G401 (cell line): ENCODE results near the gene CEP68. TPM values are rescaled to one million over a fixed set of nuclear protein-coding genes. Genes with fewer than 3 reads are reported as not detected.
"Not testable (repeated sequence)": the region's sequence is repeated elsewhere in the genome, so short reads cannot be mapped to it uniquely, and the experiment has no call there.

Experiments used
- DNase-seq: peaks from one replicate; pipeline ENCODE4 v3.0.0-alpha.2; 2015; ENCODE audit warnings: low spot score
- in situ Hi-C: cut with HindIII; loops from 2 replicates; pipeline ENCODE4 v1.10.0; 2016; ENCODE audit warnings: low sequenced_read_pairs, mixed read lengths
- total RNA-seq: library from RNA; depleted of rRNA; stranded (reverse); fragments of >200 nt; shearing (Covaris generic); gene quantifications from 2 replicates; pipeline ENCODE4 v1.2.3, GENCODE V29; 2014

The CEP68 gene
- total RNA-seq, 1 experiment from 2014 or later = 12.6 TPM

DNA sequence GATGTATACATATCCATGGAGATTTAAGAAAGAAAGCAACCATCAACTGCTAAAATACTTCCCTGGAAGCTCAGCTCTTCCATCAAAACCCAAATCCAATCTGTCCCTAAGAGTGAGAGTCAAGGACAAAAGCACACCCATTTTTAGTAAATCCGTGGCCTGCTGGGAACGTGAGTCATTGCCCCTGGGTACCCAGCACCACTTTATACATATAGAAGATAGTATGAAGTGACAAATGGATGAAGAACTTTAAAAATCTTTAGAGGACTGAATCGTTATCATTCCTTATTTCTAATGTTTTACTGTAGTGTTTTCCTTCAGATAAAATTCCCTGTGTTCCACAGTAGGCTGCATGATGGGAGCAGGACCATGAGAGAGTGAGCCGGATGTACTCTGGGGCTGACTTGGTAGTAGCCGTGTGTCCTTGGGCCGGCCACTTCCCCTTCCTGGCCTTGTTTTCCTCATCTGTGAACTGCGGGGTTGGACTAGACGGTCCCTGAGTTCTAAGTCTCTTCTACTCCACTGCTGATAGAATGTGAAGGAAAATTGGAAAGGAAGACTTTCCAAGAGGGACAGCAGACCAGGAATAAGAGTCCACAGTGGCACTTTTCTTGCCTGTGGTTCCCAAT lies 28.5 kb upstream of the CEP68 start:
- in situ Hi-C loops = no loop called here
- DNase-seq = no peak

DNA sequence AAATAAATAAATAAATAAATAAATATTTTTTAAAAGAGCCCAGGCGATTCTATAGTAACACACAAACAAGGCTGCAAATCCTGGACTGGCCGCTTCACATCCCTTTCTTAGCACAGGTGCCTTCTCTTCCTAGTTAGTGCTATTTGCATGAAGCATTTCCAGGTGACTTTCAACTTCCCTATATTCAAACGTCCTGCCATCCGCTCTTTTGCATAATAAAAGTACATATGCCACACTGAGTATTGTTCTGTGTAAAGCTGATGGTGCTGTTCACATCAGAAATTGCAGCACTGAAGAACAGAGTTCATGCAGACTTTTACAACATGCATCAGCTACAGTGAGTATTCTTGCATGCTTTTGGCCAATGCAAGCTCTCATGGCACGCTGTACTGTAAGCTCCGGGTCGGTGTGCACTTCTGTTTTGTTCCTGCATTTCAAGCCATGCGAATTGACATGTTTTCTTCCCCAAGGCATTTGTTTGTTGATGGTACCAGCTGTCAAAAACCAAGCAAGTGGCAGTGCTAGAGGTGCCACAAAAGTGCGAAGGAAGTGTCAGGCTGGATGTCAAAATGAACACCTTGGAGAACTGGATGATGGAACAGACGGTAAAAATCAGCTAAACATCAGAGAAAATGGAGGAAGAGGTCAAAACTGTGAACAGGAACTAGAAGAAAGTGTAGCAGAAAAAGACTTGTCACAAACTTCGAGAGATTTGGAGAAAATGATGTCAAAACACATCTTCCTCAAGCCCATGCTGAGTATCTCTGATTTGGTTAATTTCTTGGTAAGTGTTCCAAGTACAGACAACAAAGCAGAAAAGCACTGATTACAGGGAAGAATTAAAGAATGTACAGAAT lies 25.5 kb upstream of the CEP68 start:
- in situ Hi-C loops = no loop called here
- DNase-seq = no peak

DNA sequence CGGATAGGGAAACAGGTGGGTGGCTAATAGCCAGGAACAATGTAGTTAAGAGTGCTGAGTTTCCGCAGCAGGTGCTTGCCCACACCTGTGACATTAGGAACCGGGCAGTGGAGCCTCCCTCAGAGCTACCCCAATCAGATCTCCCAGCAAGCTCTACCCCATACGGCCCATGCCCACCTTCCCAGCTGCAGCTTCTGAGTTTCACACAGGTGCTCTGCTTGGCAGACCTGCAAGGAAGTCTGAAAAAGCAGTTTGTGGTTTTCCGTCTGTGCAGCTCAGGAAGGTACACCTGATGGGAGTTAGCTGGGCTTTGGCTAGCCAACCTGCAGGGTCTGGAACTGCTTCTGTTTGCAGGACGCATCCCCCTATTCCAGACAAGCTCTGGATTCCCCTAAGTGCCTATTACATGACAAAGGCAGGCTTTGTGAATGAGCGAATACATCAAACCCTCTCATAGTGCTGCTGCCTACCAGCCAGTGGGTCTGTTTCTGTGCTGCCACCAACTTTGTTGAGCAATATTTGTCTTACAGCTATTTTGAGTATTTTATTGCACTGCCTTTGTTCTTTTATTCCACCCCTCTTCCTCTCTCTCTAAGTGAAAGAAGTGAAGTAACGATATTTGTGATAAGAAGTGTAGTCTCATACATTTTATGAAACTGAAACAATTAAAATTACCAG lies 24.7 kb upstream of the CEP68 start:
- in situ Hi-C loops = no loop called here
- DNase-seq = no peak

DNA sequence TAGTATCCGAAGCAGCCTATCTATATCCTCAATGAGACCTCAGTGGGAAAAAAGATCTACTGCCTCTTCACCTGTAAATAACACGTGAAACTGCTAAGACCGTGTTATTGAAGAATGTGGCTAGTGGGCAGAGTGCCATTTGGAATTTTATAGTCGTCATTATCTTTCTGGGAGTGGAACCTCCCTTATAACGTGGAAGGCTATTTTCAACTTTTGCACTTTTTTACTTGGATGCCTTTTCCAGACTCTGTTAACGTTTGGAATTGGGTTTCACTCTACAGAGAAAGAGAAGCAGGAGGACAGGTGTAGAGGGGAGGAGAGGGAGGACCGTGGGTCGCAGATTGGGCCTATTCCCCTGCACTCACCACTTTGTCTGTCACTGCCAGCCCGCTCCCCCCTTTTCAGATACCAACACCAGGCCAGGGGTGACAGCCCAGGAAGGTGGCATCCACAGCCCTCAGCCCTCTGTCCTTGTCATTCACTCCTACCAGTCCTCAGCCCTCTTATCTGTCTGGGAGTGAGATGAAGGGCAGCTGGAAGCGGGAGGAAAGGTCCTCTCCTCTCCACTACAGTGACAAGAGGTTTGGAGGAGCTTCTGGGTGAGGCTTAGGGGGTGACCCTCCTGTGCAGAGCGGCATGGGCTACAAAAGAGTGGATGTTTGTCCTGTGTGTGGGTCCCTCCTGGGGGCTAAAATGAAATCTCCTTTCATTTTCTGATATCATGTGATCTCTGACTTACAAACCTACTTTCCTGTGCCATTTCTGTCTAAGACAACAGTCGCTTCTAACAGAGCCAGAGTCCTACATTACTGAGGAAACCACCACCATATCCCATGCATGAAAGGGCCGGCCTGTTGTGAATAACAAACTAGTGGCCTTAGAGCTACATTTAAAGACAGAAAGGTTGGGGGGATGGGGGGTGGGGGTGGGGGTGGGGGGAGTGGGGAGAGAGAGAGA lies 23.9 kb upstream of the CEP68 start:
- DNase-seq = no peak
- in situ Hi-C loops = no loop called here

DNA sequence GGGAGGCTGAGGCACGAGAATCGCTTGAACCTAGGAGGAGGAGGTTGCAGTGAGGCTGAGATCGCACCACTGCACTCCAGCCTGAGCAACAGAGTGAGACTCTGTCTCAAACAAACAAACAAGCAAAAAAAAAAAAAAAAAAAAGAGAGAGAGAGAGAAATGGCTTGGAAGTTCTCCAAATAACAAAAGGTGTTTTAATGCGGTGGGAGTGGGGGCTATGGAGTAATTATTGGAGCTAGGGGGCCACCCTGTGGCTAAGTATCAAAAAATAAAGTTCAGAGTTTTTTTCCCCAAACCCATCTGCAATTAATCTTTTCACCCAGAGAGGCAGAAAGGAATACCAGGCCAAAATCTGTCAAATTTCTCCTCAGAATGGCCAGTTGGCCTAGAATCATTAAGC lies 23.0 kb upstream of the CEP68 start:
- in situ Hi-C loops = no loop called here
- no peak for DNase-seq

DNA sequence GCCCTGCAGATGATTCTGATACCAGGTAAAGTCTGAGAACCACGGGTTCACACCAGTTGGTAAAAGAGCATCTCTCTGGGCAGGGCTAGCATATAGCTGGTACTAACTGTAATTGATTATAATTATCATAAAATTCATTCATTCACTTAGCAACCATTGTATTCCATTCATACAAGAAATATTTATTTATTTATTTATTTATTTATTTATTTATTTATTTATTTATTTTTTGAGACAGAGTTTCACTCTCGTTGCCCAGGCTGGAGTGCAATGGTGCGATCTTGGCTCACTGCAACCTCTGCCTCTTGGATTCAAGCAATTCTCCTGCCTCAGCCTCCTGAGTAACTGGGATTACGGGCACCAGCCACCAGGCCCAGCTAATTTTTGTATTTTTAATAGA lies 22.5 kb upstream of the CEP68 start:
- in situ Hi-C loops, DNase-seq: not testable (repeated sequence)

DNA sequence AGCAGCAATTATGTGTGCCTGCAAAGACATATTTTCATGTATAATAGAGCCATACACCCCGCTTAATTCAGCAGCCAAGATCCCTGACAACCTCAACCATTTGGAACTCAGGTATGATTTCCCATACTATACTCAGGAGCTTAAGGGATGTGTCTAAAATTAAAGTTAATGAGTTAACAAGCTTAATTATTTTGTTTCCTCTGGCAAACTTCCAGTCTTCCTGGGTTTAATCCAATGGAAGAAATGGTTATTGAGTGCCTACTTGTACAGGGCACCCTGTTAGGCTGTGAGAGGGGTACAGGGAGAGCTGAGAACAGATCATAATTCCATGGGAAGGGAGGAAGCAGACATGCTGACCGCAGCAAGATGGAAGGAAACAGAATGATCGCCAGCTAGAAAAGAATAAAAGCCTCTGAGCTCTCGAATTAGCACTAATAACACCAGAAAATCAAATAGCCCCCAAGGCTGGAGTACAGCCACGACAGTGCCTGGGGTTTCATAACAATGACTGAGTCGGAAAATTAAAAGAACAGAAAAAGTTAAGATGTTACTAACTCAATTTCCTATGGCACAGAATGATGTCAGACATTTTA lies 20.8 kb upstream of the CEP68 start:
- in situ Hi-C loops = no loop called here
- no peak for DNase-seq

DNA sequence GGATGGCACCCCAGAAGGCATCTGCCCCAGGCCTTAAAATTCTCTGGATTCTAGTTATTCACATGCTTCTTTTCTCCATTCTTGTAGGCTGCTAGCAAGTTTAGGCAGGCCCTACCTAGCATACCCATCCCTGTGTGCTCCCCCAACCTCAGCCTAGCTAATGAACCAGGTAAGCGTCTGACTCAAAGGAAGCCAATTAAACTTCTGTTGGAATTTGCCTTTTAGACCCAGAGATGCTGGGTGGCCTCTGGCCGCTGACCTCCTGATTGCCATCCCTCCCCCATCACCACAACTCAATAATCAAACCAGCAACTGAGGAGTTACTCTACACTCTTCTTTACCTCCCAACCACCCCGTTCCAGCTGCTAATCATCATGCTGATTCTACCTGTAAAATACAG lies 19.0 kb upstream of the CEP68 start:
- in situ Hi-C loops = no loop called here

DNA sequence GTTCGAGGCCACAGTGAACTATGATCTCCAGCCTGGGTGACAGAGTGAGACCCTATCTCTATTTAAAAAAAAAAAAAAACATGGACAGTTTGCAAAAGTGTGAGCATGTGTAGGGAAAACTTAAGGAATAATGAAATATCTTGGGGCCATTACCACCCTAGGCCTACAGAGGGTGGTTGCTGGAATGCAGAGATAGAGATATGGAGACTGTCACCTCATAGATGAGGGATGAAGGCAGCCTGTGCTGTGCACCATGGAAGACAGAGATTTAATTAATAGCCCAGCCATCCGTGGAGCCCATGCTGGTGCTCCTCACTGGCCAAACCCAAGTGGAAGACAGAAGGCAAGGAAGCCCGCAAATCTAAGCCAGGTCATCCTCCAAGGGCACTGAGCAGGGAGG lies 16.6 kb upstream of the CEP68 start:
- in situ Hi-C loops = no loop called here
- DNase-seq = no peak

More for the DNA sequence above, 19.0 kb upstream of the CEP68 start:
- no peak for DNase-seq

DNA sequence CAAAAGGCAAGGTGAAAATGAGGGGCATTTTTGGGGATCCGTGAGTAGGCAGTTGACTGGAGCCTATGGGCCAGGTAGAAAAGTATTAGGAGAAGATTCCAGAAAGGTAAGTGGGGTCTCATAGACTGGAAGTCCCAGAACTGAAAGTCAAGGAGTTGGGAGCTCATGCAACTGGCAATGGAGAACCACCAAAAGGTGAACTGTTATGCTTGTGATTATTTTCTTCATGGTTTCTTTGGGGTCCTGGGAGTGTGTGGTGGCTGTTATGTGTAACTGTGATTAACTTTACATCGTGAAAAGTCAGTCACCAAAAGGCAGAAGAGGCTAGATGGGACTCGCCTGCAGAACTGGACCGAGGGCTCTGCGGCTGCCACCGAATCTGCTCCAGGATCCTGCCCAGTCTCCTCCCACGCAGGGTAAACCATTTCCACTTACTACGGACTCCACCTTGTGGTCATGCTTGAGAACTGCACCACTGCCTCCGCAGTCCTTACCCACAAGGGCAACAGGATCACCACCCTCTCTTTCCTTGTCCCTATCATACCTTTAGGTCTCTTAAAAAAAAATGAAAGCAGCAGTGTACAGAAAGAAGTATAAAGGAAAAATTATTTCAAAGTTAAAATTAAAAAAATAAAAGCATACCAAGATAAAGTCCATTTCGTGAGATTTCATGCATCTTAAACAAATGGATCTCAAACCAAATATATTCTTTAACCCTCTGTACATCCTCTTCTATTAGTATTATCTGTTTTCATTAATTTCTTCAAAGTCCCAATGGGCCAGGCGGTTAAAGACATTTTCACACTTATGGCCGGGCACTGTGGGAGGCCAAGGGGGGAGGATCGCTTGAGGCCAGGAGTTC lies 15.6 kb upstream of the CEP68 start:
- DNase-seq = peak; percentile 92
- in situ Hi-C loops = no loop called here

DNA sequence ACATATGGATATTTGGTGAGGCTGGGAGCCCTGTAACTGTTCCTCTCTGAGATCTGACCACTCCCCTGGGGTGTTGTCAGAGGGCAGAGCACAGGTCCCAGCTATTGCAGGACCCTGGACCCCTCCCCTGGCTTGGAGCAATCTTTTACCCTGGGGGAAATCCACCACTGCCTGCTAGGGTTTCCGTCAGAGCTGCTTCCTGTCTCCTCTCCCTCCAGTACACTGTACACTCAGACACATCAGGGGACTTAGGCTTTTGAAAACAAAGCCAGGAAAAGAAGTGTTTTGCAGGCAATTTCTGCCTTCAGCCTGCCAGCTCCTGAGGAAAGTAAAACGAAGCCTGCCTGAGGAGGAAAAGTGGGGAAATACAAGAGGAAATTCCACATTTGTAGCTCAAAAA lies 13.2 kb upstream of the CEP68 start:
- in situ Hi-C loops = no loop called here
- no peak for DNase-seq

DNA sequence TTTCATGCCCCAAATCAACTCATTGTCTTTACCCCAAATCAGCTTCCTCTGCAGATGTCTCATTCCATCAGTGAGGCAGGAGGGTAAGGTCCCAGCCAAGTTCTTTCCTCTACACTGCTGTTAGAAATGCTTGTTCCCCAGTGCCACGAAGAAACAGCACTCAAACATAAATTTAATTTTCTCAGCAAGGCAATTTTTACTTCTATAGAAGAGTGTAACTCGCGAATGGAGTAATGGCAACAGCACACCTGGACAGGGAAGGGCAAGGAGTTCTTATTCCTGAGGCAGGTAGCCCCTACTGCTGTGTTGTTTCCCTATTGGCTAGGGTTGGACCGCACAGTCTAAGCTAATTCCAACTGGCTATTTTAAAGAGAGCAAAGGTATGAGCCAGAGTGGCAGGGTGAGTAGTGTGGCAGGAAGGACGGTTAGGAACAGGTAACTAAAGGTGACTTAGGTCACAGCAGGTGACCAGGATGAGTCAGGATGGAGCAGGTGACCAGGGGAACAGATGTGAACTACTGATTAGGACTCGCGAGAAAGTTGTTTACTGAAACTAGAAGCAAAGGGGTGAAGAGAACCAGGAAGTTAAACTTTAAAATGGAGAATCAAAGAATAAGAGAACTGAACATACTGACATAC lies 12.0 kb upstream of the CEP68 start:
- DNase-seq = no peak
- in situ Hi-C loops = no loop called here

DNA sequence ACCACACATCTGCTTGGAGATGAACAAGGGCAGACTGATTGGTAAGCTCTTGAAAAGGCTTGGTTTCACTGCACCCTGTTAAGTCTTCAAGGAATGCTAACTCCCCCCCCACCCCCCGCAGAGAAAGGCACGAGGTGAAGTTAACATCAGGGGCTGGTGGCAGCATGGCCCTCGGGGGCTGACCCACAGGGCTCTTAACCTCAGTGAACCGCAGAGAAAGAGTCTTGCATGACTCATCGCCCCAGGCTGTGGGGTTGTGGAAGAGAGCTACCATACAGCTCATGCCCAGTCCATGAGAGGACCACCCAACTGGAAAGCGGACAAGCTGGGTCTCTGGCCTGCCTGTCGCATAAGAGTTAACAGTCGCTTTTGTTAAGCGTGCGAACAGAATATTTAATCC lies 10.6 kb upstream of the CEP68 start:
- DNase-seq = no peak
- in situ Hi-C loops = no loop called here

DNA sequence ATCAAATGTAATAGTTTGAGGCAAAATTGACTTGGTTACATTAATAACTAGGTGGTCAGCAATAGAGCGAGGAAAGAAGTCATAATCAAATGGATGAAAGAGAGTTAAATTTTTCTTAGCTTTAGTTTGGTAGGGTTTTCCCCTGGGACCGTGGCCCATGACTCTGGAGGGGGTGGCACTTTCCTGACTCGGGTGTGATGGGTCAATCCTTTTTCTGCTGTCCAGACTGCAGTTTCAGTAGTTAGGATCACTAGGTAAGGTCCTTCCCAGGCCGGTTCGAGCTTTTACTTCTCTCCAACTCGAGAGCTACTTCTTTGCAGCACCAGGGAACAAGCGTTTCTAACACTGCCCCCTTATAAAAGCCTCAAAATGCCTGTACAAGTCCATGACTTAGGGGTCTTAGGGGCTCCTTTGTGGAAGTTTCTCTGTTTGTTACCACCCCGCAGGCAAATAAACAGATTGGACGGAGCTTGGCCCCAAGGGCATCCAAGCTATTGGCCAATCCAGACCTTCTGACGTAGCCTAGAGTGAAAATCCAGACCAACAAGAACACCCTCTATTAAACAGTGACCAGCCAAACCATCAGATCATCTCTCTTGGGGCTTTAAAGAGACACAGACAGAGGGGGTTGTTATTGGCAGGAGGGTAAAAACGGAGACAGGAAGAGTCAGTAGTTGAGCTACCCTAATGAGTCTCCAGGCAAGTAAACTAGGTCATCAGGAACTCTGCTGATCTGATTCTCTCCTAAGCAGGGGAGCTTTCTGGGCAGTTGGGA lies 9.4 kb upstream of the CEP68 start:
- in situ Hi-C loops = no loop called here
- DNase-seq = no peak

DNA sequence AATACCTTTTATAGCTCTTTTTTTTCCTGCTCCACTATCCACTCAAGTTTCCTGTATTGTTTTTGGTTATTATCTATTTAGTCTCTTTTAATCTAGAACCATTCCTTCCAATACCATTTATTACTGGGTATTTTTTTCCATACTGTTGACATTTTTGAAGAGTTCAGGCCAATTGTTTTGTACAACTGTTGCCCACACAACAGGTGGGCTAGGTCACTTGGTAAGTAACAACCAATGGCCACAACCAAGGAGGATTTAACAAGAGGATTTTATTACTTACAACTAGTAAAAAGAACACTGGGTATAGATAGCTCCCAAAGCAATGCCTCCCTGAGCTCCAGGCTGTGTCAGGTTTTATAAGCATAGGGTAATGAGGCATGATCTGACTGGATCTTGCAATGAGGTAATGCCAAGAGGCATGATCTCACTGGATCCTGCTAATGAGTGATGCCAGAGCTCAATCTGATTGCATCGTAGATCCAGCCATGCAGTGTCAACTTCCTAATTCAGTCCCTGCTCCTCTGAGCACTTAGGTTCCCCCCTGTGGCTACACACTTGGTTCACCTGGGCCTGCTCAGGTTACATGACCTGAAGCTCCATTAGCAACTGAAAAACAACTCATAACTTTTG lies 7.1 kb upstream of the CEP68 start:
- DNase-seq = no peak
- in situ Hi-C loops = no loop called here

DNA sequence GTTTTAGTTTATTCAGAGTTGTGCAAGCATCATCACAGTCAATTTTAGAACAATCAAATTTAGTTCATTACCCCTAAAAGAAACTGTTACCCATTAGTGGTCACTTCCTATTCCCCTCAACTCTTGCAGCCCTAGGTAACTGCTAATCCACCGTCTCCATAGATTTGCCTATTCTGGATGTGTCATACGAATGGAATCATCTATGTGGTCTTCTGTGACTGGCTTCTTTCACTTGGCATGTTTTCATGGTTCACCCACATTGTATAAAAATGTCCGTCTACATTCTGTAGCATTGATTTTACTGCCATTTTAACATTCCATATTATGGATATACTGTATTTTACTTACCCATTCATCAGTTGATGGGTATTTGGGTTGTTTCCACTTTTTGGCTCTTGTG lies 5.3 kb upstream of the CEP68 start:
- in situ Hi-C loops = no loop called here
- no peak for DNase-seq
